ENCODE measurements around the gene SCAF11.

SCAF11 gene

DNA sequence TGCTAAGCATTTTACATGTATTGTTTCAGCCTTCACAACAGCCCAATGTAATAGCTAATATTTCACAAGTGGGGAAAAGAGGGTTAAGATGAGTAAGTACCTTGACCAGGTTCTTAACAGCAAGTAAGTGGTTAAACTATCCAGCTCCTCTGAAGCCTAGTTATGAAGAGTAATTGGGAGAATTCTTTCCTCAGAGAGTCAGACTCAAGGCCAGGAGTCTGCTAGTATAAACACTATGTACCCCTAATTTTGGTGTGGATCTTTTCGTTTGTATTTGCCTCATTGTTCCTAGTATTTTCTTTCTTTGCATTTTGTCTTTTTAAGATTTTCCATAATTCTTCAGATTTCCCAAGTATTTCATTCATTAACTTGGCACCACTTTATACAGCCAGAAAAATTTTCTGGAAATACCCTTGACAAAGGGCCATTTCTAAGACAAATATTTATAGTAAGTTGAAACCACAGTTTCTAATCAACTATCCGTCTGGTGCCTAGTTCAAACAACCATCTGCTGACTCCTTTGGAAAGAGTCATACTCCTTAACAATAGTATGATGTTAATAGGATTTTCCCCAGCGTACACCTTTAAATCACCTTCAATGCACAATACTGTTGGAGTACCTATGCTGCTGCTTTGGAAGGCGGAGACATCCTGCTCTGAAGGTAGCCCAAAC is 81.2 kb downstream of the SCAF11 start:
- no peak for DNase-seq

DNA sequence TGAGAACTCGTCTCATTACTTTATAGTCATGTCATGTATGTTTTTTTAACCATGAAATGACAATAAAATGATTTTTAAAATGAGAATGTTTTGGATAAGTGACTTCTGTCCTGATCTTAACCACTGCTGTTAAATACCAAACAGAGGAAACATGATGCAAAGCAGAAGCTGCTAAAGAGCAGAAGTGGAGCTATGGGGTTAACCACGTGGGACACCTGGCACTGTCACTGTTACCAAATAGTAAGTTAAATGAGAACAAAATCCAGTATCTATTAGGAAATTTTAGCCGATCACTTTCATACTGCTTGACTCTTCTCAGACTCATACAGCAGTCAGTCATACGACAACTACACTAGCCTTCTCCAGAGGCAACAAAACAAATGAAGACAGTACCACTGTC is 82.4 kb downstream of the SCAF11 start:
- DNase-seq, result no peak

DNA sequence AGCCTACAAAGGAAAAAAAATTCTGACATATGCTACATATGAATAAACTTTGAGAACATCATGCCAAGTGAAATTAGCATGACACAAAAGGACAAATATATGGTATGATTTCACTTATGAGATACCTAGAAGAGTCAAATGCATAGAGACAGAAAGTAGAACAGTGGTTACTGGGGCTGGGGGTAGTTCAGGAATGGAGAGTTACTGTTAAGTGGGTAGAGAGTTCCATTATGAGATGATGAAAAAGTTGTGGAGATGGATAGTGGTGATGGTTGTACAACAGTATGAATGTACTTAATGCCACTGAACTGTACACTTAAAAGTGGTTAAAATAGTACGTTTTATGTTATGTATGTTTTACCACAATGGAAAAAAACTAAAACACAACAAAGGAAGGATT is 92.3 kb downstream of the SCAF11 start:
- DNase-seq, result no peak

DNA sequence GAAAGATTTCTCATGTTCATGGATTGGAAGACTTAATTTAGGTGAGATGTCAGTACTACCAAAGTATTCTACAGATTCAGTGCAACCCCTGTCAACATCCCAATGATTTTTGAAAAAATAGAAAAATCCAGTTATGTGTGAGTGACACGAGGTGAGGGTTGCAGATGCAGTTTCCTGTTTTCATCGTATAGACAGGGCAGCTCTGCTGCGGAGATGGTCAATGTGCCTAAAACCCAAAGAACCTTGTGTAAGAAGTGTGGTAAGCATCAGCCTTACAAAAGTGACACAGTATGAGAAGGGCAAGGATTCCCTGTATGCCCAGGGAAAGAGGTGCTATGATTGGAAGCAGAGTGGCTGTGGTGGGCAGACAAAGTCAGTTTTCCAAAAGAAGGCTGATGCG is 94.4 kb downstream of the SCAF11 start:
- DNase-seq, result no peak

DNA sequence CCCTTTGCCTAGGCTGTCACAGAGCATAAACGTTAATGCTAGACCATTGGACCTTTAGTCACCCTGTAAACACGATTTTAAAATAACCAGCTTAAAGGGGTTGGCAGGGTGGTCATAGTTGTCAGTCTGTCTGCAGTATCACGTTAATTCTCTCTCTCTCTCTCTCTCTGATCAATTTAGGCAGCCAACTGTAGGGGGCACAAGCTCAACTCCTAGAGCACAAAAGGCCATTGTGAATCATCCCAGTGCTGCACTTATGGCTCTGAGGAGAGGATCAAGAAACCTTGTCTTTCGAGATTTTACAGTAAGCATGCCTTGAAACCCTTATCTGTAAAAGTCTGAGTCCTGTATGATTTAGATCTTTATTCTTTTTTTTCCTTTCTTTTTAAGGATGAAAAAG is 97.1 kb downstream of the SCAF11 start:
- no peak for DNase-seq

DNA sequence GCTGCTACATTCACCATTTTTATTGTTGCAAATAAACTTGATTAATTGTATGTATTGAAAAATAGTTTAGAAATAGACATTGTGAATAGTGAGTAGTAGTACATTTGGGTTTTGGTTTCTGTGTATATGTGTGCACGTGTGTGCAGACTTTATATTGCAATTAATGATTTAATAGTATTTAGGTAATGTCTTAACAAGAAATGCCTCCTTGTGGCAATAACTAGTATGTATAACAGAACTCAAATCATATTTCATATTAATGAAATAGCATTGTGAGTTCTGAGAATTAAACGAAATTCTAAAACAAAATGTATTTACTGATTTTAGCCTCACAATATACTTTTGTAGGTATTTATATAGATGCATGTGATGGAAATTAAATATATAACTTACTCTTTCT is 100.1 kb downstream of the SCAF11 start:
- DNase-seq, result no peak

DNA sequence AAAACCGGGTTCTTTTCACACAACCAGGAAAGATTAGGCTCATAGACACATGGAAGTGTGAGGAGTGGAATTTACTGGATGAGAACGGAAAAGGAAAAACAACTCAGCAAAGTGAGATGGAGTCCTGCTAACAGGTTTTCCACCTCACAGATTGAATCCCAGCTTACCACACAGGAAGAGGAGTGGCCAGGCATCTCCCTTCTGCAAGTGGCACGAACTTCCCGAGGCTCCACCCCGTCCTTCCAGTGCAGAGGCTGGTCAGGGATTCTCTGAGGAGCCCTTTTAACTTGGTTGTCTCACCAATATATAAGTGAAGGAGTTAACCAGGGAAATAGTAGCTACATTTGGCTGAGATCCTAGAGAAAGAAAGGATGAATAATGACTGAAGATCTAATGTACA is 102.8 kb downstream of the SCAF11 start:
- no peak for DNase-seq

DNA sequence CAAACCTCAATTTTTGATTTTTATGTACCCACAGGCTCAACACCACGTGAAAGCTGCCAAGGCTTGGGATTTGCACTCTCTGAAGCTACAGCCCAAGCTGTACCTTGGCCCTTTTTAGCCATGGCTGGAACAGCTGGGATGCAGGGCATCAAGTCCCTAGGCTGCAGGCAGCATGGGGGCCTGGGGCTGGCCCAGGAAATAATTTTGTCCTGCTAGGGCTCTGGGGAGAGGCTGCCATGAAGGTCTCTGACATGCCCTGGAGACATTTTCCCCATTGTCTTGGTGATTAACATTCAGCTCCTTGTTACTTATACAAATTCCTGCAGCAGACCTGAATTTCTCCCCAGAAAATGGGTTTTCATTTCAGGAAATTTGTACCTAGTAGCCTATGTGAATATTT is 103.7 kb downstream of the SCAF11 start:
- DNase-seq, result no peak

DNA sequence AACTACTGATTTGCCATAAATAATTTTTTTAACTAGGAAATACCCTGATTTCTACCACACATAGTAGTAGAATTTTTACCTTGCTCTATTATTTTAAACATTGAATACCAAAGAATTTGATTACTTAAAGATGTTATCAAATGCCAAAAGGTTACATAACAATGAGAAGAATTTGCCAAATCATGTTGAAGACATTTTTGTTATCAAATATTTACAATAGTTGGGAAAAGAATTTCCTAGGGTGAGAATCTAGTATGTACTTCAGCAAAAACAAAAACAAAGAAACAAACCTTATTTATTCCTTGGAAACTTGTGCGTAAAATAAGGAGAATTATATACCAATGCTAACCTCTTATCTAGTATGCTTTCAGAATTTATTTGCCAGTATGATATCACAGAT is 107.2 kb downstream of the SCAF11 start:
- DNase-seq, result no peak

DNA sequence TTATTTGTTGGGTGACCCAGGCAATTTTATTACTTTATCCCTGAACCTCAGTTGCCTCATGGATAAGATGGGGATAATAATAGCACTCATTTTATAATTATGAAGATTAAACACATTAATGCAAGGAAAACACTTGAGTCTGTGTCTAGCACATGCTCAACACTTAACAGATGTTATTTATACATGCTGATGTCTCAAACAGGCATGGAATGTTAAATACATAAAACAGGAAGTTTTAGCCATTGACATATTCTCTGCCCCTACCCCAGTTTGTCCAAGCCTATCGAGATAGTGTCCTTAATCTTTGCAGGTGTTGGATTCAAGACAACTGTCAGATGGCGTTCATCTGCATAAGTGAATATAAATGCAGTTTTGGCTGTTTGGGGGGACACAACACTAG is 109.8 kb downstream of the SCAF11 start:
- no peak for DNase-seq

DNA sequence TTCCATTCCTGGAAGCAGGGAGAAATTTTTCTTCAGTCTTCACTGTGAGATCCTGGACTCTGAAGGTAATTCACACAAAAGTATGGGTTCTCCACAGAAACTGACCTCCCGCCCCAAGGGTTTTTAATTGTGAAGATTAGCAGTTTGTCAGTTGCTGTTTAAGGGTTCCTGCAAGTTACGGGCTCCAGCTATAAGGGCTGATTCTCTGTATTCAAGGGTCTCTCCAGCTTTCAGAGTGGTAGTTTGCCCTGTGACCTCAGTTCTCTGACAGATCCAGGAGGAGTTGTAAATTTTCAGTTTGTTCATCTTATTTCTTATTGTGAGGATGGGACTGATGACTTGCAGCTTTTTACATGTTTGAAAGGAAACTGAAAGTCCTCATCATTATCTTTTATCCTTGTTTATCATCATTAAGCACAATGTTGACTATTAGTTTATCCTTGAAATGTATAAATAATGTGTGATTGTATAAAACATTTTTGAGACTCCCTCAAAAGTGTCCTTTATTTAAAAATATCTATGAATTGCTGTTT is 110.9 kb downstream of the SCAF11 start:
- no peak for DNase-seq

DNA sequence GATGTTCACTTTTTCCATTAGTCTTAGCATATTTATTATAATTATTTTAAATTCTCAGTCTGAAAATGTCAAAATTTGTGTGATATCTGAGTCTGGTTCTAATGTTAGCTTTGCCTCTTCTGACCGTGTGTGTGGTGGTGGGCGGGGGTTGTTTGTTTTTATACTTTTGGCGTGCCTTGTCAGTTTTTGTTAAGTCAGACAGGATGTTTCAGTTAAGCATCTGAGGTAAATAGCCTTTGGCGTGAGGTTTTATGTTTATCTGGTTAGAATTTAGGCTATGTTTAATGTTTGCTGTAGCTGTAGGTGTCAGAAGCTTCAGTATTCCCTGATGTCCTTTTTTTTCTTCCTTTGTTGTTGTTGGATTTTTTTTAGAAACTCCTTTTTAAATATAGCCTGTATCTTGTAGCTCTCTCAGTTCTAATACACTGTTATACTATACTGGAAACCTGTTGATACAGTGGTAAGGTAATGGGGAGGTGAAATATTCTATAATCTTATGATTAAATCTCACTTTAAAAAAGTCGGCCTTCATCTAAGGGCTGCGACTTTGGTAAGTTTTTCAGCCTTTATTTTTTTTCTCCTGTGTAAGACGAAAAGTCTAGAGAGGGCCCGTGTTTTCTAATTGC is 111.6 kb downstream of the SCAF11 start:
- peak; percentile 45 for DNase-seq

DNA sequence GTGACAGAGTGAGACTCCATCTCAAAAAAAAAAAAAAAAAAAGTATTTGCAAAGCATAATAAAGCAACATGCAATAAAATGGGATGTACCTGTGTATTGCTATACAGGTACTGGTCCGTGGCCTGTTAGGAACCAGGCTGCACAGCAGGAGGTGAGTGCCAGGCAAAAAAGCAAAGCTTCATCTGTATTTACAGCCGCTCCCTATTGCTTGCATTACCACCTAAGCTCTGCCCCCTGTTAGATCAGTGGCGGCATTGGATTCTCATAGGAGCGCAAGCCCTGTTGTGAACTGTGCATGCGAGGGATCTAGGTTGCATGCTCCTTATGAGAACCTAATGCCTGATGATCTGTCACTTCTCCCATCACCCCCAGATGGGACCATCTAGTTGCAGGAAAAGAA is 113.3 kb downstream of the SCAF11 start:
- no peak for DNase-seq

DNA sequence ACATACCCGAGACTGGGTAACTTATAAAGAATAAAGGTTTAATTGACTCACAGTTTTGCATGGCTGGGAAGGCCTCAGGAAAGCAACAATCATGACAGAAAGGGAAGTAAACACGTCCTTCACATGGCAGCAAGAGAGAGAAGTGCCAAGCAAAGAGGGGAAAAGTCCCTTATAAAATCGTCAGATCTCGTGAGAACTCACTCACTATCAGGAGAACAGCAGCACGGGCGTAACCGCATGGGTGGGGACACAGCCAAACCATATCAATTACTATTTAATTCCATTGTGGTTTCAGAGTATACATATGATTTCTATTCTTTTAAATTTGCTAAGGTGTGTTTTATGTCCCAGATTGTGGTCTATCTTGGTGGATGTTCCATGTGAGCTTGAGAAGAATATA is 117.9 kb downstream of the SCAF11 start:
- no peak for DNase-seq

All from CD4-positive, alpha-beta T cell treated with Interleukin-6 for 4 hours (primary cell).